BE2C (cell line): Measurements from ENCODE around the gene CD68. TPM values are rescaled to one million over a fixed set of nuclear protein-coding genes. Genes with fewer than 3 reads are reported as not detected.

Experiments
- DNase-seq: peaks from one replicate; pipeline ENCODE4 v3.0.0-alpha.2; 2020
- H3K27me3 ChIP-seq: fragments of 250-450 bp; sonication (Bioruptor Pico); 2 replicates; pipeline ENCODE4 v1.5.1; 2020; ENCODE audit warnings: mild to moderate bottlenecking
- H3K36me3 ChIP-seq: fragments of 250-450 bp; sonication (Bioruptor Pico); 2 replicates; pipeline ENCODE4 v1.5.1; 2020; ENCODE audit warnings: mild to moderate bottlenecking
- H3K4me1 ChIP-seq: fragments of 250-450 bp; sonication (Bioruptor Pico); 2 replicates; pipeline ENCODE4 v1.5.1; 2020
- H3K4me3 ChIP-seq: 2 replicates; pipeline ENCODE4 v1.5.1; 2011; ENCODE audit warnings: low read depth, low read length
- H3K9me3 ChIP-seq: fragments of 250-450 bp; sonication (Bioruptor Pico); 2 replicates; pipeline ENCODE4 v1.5.1; 2020
- CTCF ChIP-seq: IDR thresholded peaks from 2 replicates; pipeline ENCODE4 v1.5.1; 2012; ENCODE audit warnings: mild to moderate bottlenecking, low read depth, low read length
- polyA plus RNA-seq: library from polyadenylated mRNA; unstranded; fragments of >200 nt; gene quantifications from one replicate; pipeline ENCODE4 v1.2.1, GENCODE V29; 2012; ENCODE audit warnings: low read depth, missing spikeins; ENCODE audit not compliant: insufficient read length, insufficient read depth

Gene CD68
- polyA plus RNA-seq, result 0.59 TPM

- Histone ChIP-seq H3K9me3 (no peaks in the 10 kb centered on the region), H3K27me3 (no peaks in the 10 kb centered on the region), H3K4me1 (peaks cover 19% of the 10 kb centered on the region), H3K4me3 (no peak within 1 kb of the TSS), H3K36me3 (peaks cover 53% of the 10 kb centered on the region)
- peak; percentile 60 for DNase-seq
- no peak for TF ChIP-seq CTCF
Measured at GRCh38 chr17:7579001-7579833, at the start of gene CD68. TSS of gene CD68 (plus strand) at chr17:7579638. CDS start at chr17:7579678, 40 bp downstream.

GRCh38 chr17:7530023-7530900 is 49.2 kb upstream of the CD68 start:
- DNase-seq, result no peak

GRCh38 chr17:7538050-7538449 is 41.4 kb upstream of the CD68 start:
- TF ChIP-seq CTCF, result no peak
- DNase-seq, result no peak
- H3K4me1 ChIP-seq, result no peaks in the 10 kb centered on the region
- H3K9me3 ChIP-seq, result no peaks in the 10 kb centered on the region
- H3K36me3 ChIP-seq, result no peaks in the 10 kb centered on the region
- no peak overlapping the region for H3K4me3 ChIP-seq
- no peaks in the 10 kb centered on the region for H3K27me3 ChIP-seq

More at GRCh38 chr17:7530023-7530900, 49.2 kb upstream of the CD68 start:
- H3K36me3 ChIP-seq, result no peaks in the 10 kb centered on the region
- H3K9me3 ChIP-seq, result no peaks in the 10 kb centered on the region
- H3K4me1 ChIP-seq, result no peaks in the 10 kb centered on the region
- no peak for TF ChIP-seq CTCF
- H3K27me3 ChIP-seq, result no peaks in the 10 kb centered on the region
- H3K4me3 ChIP-seq, result no peak overlapping the region

GRCh38 chr17:7538891-7539545 is 40.4 kb upstream of the CD68 start:
- Histone ChIP-seq H3K4me1 (no peaks in the 10 kb centered on the region), H3K9me3 (no peaks in the 10 kb centered on the region), H3K27me3 (no peaks in the 10 kb centered on the region), H3K4me3 (no peak overlapping the region), H3K36me3 (no peaks in the 10 kb centered on the region)
- TF ChIP-seq CTCF, result no peak
- DNase-seq, result no peak

- Histone ChIP-seq H3K4me1 (no peaks in the 10 kb centered on the region), H3K4me3 (no peak overlapping the region), H3K27me3 (no peaks in the 10 kb centered on the region), H3K9me3 (no peaks in the 10 kb centered on the region), H3K36me3 (no peaks in the 10 kb centered on the region)
- DNase-seq, result no peak
- TF ChIP-seq CTCF, result no peak
Measured at GRCh38 chr17:7541074-7541621, 38.3 kb upstream of the CD68 start.
